Tibial artery (tissue), 4 donors: ENCODE data around the gene TMEM208.

Source experiments
- DNase-seq, 2 donors: peaks; one replicate each; pipeline ENCODE4 v3.0.0-alpha.2; 2019
- H3K27ac ChIP-seq, 2 donors: fragments of 200-600 bp; sonication (generic) in 1 of 2; 1 replicate in 1 of 2; 2 replicates in 1 of 2; pipeline ENCODE4 v1.5.1; 2018 to 2019; ENCODE audit warnings: mild to moderate bottlenecking in 1 of 2
- H3K27me3 ChIP-seq, 2 donors: fragments of 200-600 bp; sonication (generic) in 1 of 2; one replicate each; pipeline versions ENCODE4 v1.5.1 to v1.6.0; 2016 to 2019
- H3K36me3 ChIP-seq, 3 donors: fragments of 200-600 bp; sonication (generic) in 2 of 3; one replicate each; pipeline ENCODE4 v1.5.1; 2016 to 2019; ENCODE audit warnings: mild to moderate bottlenecking in 2 of 3
- H3K4me1 ChIP-seq, 4 donors: fragments of 200-600 bp; sonication (generic) in 2 of 4; 1 replicate in 3 of 4; 2 replicates in 1 of 4; pipeline ENCODE4 v1.5.1; 2016 to 2019
- H3K4me3 ChIP-seq, 2 donors: fragments of 200-600 bp; sonication (generic) in 1 of 2; 1 replicate in 1 of 2; 2 replicates in 1 of 2; pipeline ENCODE4 v1.5.1; 2018 to 2019; ENCODE audit warnings: mild to moderate bottlenecking in 2 of 2
- H3K9me3 ChIP-seq, 3 donors: fragments of 200-600 bp; sonication (generic) in 1 of 3; one replicate each; pipeline ENCODE4 v1.5.1; 2016 to 2019
- intact Hi-C: fragments of 100-400 bp; cut with DNase I; formaldehyde crosslinking; loops from one replicate; pipeline ENCODE4 v1.15.0; 2023; ENCODE audit warnings: low total_unique reads
- TF ChIP-seq, protein P1 (sequence below), 2 experiments: fragments of 200-600 bp in 1 of 2; fragments of 450-650 bp in 1 of 2; IDR thresholded peaks; one replicate each; pipeline ENCODE4 v1.5.1; 2017 to 2019; ENCODE audit warnings: antibody characterized with exemption in 2 of 2, mild to moderate bottlenecking in 1 of 2, moderate library complexity in 1 of 2

Gene TMEM208

DNA sequence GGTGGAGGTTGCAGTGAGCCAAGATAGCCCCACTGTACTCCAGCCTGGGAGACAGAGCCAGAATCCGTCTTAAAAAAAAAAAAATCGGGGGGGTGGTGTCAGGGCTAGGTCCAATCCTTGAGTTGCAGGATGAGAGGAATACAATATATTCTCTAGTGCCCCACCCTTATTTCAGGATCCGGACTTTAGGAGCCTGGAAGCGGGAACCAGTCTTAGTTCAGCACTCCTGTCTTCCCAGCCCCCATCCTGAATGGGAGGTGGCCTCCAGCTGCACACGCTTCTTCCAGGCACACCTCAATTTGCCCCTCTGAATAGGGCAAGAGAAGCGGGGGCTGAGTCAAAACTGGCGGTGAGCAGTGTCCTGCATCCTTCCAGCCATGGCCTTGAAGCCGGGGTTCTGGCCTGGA lies 18.7 kb downstream of the TMEM208 start:
- Histone ChIP-seq H3K27ac (peak overlapping the region; percentile 75 to 83), H3K36me3 (no peaks in the 10 kb centered on the region), H3K9me3 (no peaks in the 10 kb centered on the region), H3K27me3 (peaks cover 0 to 25% of the 10 kb centered on the region in 2 donors), H3K4me1 (peaks cover 0 to 77% (median 62%) of the 10 kb centered on the region in 4 donors), H3K4me3 (peak overlapping the region; percentile 70 to 74)
- TF ChIP-seq, protein P1, sequence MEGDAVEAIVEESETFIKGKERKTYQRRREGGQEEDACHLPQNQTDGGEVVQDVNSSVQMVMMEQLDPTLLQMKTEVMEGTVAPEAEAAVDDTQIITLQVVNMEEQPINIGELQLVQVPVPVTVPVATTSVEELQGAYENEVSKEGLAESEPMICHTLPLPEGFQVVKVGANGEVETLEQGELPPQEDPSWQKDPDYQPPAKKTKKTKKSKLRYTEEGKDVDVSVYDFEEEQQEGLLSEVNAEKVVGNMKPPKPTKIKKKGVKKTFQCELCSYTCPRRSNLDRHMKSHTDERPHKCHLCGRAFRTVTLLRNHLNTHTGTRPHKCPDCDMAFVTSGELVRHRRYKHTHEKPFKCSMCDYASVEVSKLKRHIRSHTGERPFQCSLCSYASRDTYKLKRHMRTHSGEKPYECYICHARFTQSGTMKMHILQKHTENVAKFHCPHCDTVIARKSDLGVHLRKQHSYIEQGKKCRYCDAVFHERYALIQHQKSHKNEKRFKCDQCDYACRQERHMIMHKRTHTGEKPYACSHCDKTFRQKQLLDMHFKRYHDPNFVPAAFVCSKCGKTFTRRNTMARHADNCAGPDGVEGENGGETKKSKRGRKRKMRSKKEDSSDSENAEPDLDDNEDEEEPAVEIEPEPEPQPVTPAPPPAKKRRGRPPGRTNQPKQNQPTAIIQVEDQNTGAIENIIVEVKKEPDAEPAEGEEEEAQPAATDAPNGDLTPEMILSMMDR (IDR thresholded peaks at IDR 0.05): no peak
- no peak for DNase-seq
- intact Hi-C loops: loop anchor here (2.0 kb wide), 1 partner anchor 17 kb away; no protein-coding TSS in a partner anchor

DNA sequence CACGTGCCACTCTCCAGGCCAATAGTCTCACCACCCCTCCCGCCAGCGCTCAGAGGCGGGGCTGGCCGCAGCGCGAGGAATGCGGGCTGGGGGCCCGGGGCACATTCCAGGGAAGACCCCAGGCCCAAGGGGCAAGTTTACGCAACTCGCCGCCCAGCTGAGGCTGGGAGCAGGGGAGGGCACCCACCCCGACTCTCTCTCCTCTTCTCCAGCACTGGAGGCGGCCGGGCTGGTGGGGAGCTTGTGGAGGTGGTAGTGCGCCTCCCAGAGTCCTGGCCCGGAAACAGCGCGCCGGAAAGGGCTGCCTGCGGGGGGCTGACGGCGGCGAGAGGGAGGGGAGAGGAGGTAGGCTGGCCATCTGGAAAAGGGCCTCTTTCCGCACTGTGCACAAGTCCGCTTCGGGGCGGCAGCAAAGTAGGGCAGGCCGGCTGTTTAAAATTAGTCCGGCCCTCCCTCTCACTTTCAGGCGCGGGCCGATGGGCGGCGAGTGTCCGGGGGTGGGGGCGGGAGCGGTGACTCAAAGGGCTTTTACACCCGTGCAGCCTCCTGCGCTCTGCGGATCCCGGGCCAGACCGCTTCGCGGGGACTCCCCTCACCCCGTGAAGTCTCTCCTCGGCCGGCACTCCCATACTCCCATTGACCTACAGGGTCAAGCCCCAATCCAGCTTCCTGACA lies 19.3 kb downstream of the TMEM208 start:
- Histone ChIP-seq H3K27me3 (peaks cover 0 to 27% of the 10 kb centered on the region in 2 donors), H3K9me3 (no peaks in the 10 kb centered on the region), H3K27ac (peak overlapping the region; percentile 75 to 83), H3K4me1 (peaks cover 0 to 72% (median 57%) of the 10 kb centered on the region in 4 donors), H3K4me3 (peak overlapping the region; percentile 70 to 74), H3K36me3 (no peaks in the 10 kb centered on the region)
- intact Hi-C loops: no loop called here
- TF ChIP-seq, protein P1 (IDR thresholded peaks at IDR 0.05): peak; percentile 12 to 19
- DNase-seq: peak; percentile 72 to 88

DNA sequence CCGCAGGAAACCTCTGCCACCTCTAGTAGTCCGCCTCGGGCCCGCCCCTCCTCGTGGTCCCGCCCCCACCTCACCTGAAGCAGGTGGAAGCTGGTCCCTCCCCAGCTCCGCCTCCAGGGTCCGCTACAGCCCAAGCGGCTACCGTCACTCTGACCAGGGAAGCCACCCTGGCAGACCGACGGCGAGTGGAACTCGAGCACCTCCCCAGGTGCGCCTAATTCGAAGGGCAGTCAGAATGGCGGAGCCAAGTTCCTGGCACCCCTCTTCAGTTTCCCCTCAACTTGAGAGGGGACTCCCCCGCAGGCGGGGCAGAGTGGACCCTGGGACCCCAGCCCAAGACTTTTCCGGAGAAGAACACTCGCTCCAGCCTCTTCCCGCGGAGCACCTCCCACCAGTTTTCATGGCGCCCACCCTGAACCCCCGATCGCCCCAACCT lies 19.8 kb downstream of the TMEM208 start:
- Histone ChIP-seq H3K9me3 (no peaks in the 10 kb centered on the region), H3K36me3 (no peaks in the 10 kb centered on the region), H3K4me1 (peaks cover 0 to 66% (median 52%) of the 10 kb centered on the region in 4 donors), H3K4me3 (peak overlapping the region; percentile 70 to 74), H3K27ac (peak overlapping the region; percentile 75 to 83), H3K27me3 (peaks cover 0 to 31% of the 10 kb centered on the region in 2 donors)
- peak; percentile 50 to 80 for DNase-seq
- TF ChIP-seq, protein P1 (IDR thresholded peaks at IDR 0.05): no peak
- intact Hi-C loops: no loop called here

DNA sequence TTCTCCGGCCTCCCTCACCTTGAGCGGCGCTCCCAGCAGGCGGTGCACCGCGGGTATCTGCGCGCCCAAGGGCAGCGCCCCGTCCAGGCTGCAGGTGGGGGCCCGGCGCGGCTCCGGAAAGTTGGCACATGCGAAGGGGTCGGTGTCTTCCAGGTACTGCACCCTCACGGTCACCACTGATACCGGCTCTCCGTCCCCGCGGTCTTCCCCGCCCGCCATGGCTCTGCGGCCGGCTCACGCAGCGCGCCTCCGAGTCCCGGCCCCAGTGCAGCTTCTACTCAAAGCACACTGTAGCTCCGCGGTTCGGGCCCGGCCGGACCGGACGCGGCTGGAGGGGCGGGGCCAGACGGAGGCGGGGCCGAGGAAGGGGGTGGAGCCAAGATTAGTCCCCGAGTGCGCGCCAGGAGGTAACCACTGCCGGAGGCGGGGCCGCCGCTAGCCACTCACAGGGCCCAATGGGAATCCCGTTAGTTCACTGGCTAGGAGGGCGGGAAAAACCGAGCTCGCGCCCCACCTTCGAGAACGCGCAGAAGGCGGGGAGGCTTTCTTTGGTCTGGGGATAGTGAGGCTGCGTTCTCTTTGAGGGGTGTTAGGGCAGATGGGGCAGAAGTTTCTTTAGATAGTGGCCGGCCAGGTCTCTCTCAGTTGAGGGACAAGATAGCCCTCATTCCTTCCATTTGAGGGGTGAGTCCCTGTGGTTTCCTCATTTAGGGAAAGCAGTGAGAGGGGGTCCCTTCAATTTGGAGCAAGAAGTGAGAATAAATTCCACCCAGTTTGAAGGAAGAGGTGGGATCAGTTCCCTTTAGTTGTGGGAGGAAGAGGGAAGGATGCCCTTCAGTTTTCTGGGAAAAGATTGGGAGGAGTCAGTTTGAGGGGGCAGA lies 20.5 kb downstream of the TMEM208 start, which contains the start of gene FHOD1:
Gene FHOD1, minus strand, starts transcription at position 290 of the 881 bp plus-strand sequence. Its CDS starts 71 bp downstream, at position 219.
- intact Hi-C loops: no loop called here
- TF ChIP-seq, protein P1 (IDR thresholded peaks at IDR 0.05): no peak
- peak within 1 kb of the TSS; percentile 75 to 83 for H3K27ac ChIP-seq
- H3K36me3 ChIP-seq: no peaks in the 10 kb centered on the region
- peaks cover 0 to 36% of the 10 kb centered on the region in 2 donors for H3K27me3 ChIP-seq
- DNase-seq: peak; percentile 97 to 99
- peak within 1 kb of the TSS; percentile 70 to 74 for H3K4me3 ChIP-seq
- H3K4me1 ChIP-seq: peaks cover 0 to 60% (median 48%) of the 10 kb centered on the region in 4 donors
- H3K9me3 ChIP-seq: no peaks in the 10 kb centered on the region

DNA sequence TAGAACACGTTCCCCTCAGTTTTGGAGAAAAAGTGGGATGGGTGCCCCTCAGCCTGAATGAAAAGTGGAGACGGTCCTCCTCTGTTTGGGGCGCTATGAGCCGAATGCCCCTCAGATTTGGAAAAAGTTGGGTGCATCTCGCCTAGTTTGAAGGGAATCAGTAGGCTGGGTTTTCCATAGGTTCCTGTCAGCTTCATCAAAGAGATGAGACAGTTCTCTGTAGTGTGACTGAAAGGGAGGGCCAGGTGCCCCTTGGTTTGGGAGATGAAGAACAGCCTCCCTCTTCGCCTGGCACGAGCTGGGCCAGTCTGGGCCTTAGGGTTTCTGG lies 21.1 kb downstream of the TMEM208 start:
- H3K27ac ChIP-seq: peak overlapping the region in 1 of 2 donors; percentile 83
- TF ChIP-seq, protein P1 (IDR thresholded peaks at IDR 0.05): no peak
- no peaks in the 10 kb centered on the region for H3K9me3 ChIP-seq
- intact Hi-C loops: no loop called here
- peaks cover 0 to 58% (median 48%) of the 10 kb centered on the region in 4 donors for H3K4me1 ChIP-seq
- H3K4me3 ChIP-seq: peak overlapping the region; percentile 70 to 74
- DNase-seq: peak in 1 of 2 donors; percentile 28
- H3K36me3 ChIP-seq: no peaks in the 10 kb centered on the region
- peaks cover 0 to 39% of the 10 kb centered on the region in 2 donors for H3K27me3 ChIP-seq
